Body of pancreas (tissue), 4 donors: ENCODE results near the gene GRIP1. TPM values are rescaled to one million over a fixed set of nuclear protein-coding genes. Genes with fewer than 3 reads are reported as not detected.

Source experiments
- ATAC-seq: fragments of 150-250 bp; one replicate; pipeline ENCODE4 v1.9.1; 2016
- DNase-seq, 4 donors: peaks; one replicate each; pipeline ENCODE4 v3.0.0-alpha.2; 2019
- H3K27ac ChIP-seq, 4 donors: fragments of 200-600 bp; sonication (generic); 1 replicate in 3 of 4; 2 replicates in 1 of 4; pipeline versions ENCODE4 v1.5.1 to v1.6.1; 2016 to 2019; ENCODE audit warnings: mild to moderate bottlenecking in 1 of 4, mixed read lengths in 1 of 4, moderate library complexity in 1 of 4
- H3K27me3 ChIP-seq, 2 donors: fragments of 200-600 bp; sonication (generic); one replicate each; pipeline ENCODE4 v1.6.0; 2016; ENCODE audit warnings: mild to moderate bottlenecking in 1 of 2
- H3K36me3 ChIP-seq, 2 donors: fragments of 200-600 bp; sonication (generic); replicated peaks in 1 of 2; 2 replicates each; pipeline ENCODE4 v1.5.1; 2016; ENCODE audit warnings: low read depth in 2 of 2; ENCODE audit not compliant: insufficient read depth in 1 of 2
- H3K4me1 ChIP-seq: fragments of 200-600 bp; sonication (generic); one replicate; pipeline ENCODE4 v1.6.0; 2016
- H3K4me3 ChIP-seq, 2 donors: fragments of 200-600 bp; sonication (generic); 1 replicate in 1 of 2; 2 replicates in 1 of 2; pipeline ENCODE4 v1.5.1; 2016 to 2019
- H3K9me3 ChIP-seq, 3 donors: fragments of 200-600 bp; sonication (generic); 1 replicate in 2 of 3; 2 replicates in 1 of 3; pipeline ENCODE4 v1.5.1; 2016
- POLR2A ChIP-seq, 3 donors: fragments of 450-650 bp; IDR thresholded peaks; one replicate each; pipeline ENCODE4 v1.6.1; 2016; ENCODE audit warnings: antibody characterized with exemption in 3 of 3, mild to moderate bottlenecking in 2 of 3
- WGBS, 2 donors: methylation state at CpG; one replicate each; pipeline ENCODE4 v1.1.5; 2017; 5-methylcytosine and 5-hydroxymethylcytosine counted together
- intact Hi-C: fragments of 100-400 bp; cut with DNase I; formaldehyde crosslinking; loops from one replicate; pipeline ENCODE4 v1.15.1; 2023
- total RNA-seq, 2 donors: library from RNA; depleted of rRNA; stranded (reverse); fragments of >200 nt; gene quantifications; one replicate each; pipeline ENCODE4 v1.1.0, GENCODE V29; 2016
- TF ChIP-seq, protein P1 (sequence below), 7 experiments: fragments of 450-650 bp in 4 of 7; fragments of 200-600 bp in 3 of 7; sonication (generic) in 3 of 7; IDR thresholded peaks; one replicate each; pipeline ENCODE4 v1.5.1; 2016 to 2019; ENCODE audit warnings: antibody characterized with exemption in 7 of 7

The GRIP1 gene
- total RNA-seq, 2 donors from 2014 or later = 7.5 to 17.8 TPM

DNA sequence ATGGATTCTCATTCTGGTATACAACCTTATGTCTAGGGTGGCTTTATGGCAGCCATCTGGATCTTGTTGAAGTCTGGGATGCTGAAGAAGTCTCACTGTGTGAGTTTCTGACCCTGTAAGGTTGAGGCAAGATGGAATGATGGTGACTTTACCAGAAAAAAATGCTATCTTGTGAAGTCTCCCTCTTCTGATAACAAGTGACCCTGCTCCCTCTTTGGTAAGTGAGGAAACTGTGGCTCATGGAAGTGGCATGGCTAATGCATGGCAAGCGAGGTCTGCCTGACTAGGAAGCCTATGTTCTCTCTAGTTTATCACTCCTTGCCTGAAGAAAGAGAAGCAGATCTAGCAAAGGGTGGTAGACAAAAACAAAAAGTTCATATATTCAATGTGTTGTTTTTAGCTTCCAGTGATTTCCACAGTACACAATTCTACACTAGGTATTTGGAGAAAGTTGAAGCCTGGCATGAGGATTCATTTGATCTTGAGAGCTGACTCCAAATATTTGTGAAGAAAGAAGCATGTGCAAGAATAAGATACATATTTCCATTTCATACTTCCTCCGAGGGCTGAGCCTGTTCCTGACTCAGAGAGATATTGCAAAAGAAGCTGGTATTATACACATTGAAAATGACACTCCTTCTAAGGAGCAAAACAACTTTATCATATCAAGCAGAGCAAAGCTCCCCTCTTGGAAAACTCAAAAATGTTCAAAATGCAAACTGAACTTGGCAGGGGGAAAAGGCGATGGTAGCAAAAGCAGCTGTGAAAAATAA lies 313.0 kb downstream of the GRIP1 start:
- intact Hi-C loops = no loop called here
- WGBS, 2 donors = 80 to 89% methylated on average over 3 of the region's 3 CpGs
- DNase-seq = no peak
- Histone ChIP-seq H3K27me3 (no peaks in the 10 kb centered on the region), H3K4me3 (no peak overlapping the region), H3K4me1 (no peaks in the 10 kb centered on the region), H3K27ac (no peak overlapping the region), H3K36me3 (no peaks in the 10 kb centered on the region), H3K9me3 (no peaks in the 10 kb centered on the region)
- TF ChIP-seq POLR2A (IDR thresholded peaks at IDR 0.05) = no peak
- TF ChIP-seq, protein P1, sequence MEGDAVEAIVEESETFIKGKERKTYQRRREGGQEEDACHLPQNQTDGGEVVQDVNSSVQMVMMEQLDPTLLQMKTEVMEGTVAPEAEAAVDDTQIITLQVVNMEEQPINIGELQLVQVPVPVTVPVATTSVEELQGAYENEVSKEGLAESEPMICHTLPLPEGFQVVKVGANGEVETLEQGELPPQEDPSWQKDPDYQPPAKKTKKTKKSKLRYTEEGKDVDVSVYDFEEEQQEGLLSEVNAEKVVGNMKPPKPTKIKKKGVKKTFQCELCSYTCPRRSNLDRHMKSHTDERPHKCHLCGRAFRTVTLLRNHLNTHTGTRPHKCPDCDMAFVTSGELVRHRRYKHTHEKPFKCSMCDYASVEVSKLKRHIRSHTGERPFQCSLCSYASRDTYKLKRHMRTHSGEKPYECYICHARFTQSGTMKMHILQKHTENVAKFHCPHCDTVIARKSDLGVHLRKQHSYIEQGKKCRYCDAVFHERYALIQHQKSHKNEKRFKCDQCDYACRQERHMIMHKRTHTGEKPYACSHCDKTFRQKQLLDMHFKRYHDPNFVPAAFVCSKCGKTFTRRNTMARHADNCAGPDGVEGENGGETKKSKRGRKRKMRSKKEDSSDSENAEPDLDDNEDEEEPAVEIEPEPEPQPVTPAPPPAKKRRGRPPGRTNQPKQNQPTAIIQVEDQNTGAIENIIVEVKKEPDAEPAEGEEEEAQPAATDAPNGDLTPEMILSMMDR (IDR thresholded peaks at IDR 0.05) = no peak
- no peak for ATAC-seq

DNA sequence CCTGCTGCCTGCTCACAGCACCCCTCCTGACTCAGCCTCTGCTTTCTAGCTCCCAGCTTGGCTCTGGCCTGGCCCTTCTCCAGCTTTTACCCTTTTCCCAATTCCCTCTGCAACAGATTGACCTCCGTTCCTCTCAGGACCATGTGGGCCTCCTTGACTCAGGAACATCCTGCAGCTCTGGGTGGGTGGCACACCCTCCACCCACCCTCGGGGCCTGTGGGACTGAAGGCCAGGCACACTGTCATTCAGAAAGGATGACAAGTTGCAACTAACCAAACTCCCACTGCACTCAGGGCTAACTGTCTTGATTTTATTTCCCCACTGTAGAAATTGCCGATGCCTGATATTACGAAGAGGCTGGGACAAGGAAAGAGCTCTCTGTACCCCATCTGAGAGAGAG lies 317.2 kb downstream of the GRIP1 start:
- no peak overlapping the region for H3K4me3 ChIP-seq
- no peak for ATAC-seq
- WGBS, 2 donors = 86 to 95% methylated on average over 3 to 4 of the region's 4 CpGs
- no peaks in the 10 kb centered on the region for H3K36me3 ChIP-seq
- H3K9me3 ChIP-seq = no peaks in the 10 kb centered on the region
- no peak overlapping the region for H3K27ac ChIP-seq
- H3K27me3 ChIP-seq = no peaks in the 10 kb centered on the region
- no peaks in the 10 kb centered on the region for H3K4me1 ChIP-seq
- intact Hi-C loops = no loop called here
- no peak for DNase-seq
- TF ChIP-seq, protein P1 (IDR thresholded peaks at IDR 0.05) = no peak
- TF ChIP-seq POLR2A (IDR thresholded peaks at IDR 0.05) = no peak

DNA sequence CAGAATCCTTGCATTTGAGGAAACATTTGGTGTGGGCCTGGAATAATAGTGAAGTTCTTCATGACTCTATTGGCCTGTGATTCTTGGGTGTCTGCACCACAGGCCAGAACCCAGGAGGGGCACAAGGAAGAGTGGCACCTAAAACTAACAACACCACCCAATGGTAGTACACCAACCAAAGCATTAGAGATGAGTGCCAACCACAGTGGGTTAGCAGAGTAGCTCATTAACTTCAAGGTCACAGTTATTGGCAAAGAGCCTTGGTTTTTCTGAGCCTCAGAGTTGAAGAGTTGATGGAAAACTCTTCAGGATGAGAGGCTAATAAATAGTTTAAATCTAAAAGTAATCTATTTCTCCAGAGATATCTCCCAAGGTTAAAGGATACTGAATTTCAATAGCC lies 319.6 kb downstream of the GRIP1 start:
- no peak overlapping the region for H3K27ac ChIP-seq
- intact Hi-C loops = no loop called here
- H3K27me3 ChIP-seq = no peaks in the 10 kb centered on the region
- no peaks in the 10 kb centered on the region for H3K4me1 ChIP-seq
- H3K9me3 ChIP-seq = no peaks in the 10 kb centered on the region
- DNase-seq = no peak
- no peaks in the 10 kb centered on the region for H3K36me3 ChIP-seq
- H3K4me3 ChIP-seq = no peak overlapping the region
- ATAC-seq = no peak
- TF ChIP-seq, protein P1 (IDR thresholded peaks at IDR 0.05) = no peak
- no peak for TF ChIP-seq POLR2A (IDR thresholded peaks at IDR 0.05)

DNA sequence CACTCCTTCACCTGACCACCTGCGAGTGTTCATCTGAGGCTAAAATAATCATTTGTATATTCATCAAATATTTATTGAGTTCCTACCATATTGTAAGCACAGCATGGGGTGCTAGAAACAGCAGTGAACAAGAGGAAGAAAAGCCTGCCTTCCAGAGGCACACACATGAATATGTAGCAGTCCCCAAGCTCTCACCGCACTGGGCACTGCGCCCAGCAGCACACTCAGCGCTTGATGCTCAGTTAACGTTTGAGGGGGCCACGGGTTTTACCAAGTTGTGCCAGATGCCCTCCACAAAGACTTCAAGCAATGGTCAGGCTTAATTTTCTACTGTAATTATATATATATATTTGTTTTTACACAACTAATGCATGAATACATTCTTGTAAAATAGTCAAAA lies 324.6 kb downstream of the GRIP1 start:
- no peak for DNase-seq
- 68 to 77% methylated on average over 6 of the region's 6 CpGs for WGBS, 2 donors

More for the DNA sequence above, 324.6 kb downstream of the GRIP1 start:
- intact Hi-C loops = no loop called here
- no peak overlapping the region for H3K4me3 ChIP-seq
- no peaks in the 10 kb centered on the region for H3K9me3 ChIP-seq
- no peak overlapping the region for H3K27ac ChIP-seq
- H3K27me3 ChIP-seq = no peaks in the 10 kb centered on the region
- ATAC-seq = no peak
- H3K36me3 ChIP-seq = no peaks in the 10 kb centered on the region
- no peak for TF ChIP-seq POLR2A (IDR thresholded peaks at IDR 0.05)
- TF ChIP-seq, protein P1 (IDR thresholded peaks at IDR 0.05) = no peak
- no peaks in the 10 kb centered on the region for H3K4me1 ChIP-seq
